Chondrocyte (in vitro differentiated cells): ENCODE data around the gene PRAC2. TPM values are rescaled to one million over a fixed set of nuclear protein-coding genes. Genes with fewer than 3 reads are reported as not detected.

Experiments
- DNase-seq: peaks from one replicate; pipeline ENCODE4 v3.0.0; 2021; ENCODE audit warnings: mixed read lengths, low spot score
- H3K27ac Mint-ChIP-seq: one replicate; pipeline ENCODE4 v1.8.0; 2021; ENCODE audit warnings: mild to moderate bottlenecking, moderate library complexity, mixed read lengths; ENCODE audit not compliant: unreplicated experiment
- H3K27me3 Mint-ChIP-seq: 2 replicates; pipeline ENCODE4 v1.8.0; 2021; ENCODE audit warnings: low read depth, mixed read lengths
- H3K36me3 Mint-ChIP-seq: 2 replicates; pipeline ENCODE4 v1.8.0; 2021; ENCODE audit warnings: low read depth, mixed read lengths
- H3K4me1 Mint-ChIP-seq: 2 replicates; pipeline ENCODE4 v1.8.0; 2021; ENCODE audit warnings: low read depth, mild to moderate bottlenecking, mixed read lengths
- H3K4me3 Mint-ChIP-seq: one replicate; pipeline ENCODE4 v1.8.0; 2021; ENCODE audit warnings: mild to moderate bottlenecking, moderate library complexity, mixed read lengths; ENCODE audit not compliant: unreplicated experiment
- H3K9me3 Mint-ChIP-seq: 2 replicates; pipeline ENCODE4 v1.8.0; 2021; ENCODE audit warnings: low read depth, mixed read lengths
- total RNA-seq: library from RNA; stranded (reverse); gene quantifications from 3 replicates; pipeline ENCODE4 v1.2.1, GENCODE V29; 2021
- TF ChIP-seq, protein P1 (sequence below): fragments of 200-600 bp; sonication (generic); IDR thresholded peaks from 2 replicates; pipeline ENCODE4 v1.5.0; 2021; ENCODE audit warnings: antibody characterized with exemption, mild to moderate bottlenecking, moderate library complexity

The PRAC2 gene
- total RNA-seq, 1 donor from 2014 or later = not detected

DNA sequence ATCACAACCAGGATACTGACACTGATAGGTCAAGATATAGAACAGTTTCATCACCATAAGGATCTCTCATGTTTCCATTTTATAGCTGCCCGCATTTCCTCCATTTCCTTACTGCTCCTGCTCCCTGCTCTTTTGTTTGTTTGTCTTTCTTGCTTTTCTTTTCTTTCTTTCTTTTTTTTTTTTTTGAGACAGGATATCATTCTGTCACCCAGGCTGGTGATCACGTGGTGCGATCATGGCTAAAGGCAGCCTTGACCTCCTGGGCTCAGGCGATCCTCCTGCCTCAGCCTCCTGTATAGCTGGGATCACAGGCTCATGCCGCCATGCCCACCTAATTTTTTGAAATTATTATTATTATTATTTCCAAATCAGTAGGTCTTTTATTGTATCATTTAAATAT, 32.3 kb upstream of the PRAC2 start:
- TF ChIP-seq, protein P1, sequence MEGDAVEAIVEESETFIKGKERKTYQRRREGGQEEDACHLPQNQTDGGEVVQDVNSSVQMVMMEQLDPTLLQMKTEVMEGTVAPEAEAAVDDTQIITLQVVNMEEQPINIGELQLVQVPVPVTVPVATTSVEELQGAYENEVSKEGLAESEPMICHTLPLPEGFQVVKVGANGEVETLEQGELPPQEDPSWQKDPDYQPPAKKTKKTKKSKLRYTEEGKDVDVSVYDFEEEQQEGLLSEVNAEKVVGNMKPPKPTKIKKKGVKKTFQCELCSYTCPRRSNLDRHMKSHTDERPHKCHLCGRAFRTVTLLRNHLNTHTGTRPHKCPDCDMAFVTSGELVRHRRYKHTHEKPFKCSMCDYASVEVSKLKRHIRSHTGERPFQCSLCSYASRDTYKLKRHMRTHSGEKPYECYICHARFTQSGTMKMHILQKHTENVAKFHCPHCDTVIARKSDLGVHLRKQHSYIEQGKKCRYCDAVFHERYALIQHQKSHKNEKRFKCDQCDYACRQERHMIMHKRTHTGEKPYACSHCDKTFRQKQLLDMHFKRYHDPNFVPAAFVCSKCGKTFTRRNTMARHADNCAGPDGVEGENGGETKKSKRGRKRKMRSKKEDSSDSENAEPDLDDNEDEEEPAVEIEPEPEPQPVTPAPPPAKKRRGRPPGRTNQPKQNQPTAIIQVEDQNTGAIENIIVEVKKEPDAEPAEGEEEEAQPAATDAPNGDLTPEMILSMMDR = no peak
- Mint-ChIP-seq H3K4me1 (no peaks in the 10 kb centered on the region), H3K27me3 (peaks cover 28% of the 10 kb centered on the region), H3K4me3 (no peak overlapping the region), H3K36me3 (peaks cover 1% of the 10 kb centered on the region), H3K27ac (no peak overlapping the region), H3K9me3 (peaks cover 6% of the 10 kb centered on the region)
- no peak for DNase-seq

DNA sequence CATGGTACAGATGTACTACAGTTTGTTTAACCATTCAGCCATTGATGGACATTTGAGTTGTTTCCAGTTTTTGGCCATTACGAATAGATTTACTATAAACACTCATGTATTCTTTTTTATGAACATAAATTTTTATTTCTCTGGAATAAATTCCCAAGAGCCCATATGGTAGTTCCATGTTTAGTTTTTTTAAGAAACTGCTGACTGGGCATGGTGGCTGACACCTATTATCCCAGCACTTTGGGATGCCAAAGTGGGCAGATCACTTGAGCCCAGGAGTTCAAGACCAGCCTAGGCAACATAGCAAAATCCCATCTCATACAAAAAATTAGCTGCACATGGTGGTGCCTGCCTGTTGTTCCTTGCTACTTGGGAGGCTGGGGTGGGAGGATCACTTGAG, 30.9 kb upstream of the PRAC2 start:
- Mint-ChIP-seq H3K27ac (no peak overlapping the region), H3K36me3 (peaks cover 1% of the 10 kb centered on the region), H3K27me3 (peaks cover 33% of the 10 kb centered on the region), H3K4me3 (no peak overlapping the region), H3K9me3 (peaks cover 6% of the 10 kb centered on the region), H3K4me1 (no peaks in the 10 kb centered on the region)
- TF ChIP-seq, protein P1 = no peak
- no peak for DNase-seq

- TF ChIP-seq, protein P1 = no peak
- Mint-ChIP-seq H3K9me3 (peaks cover 6% of the 10 kb centered on the region), H3K27me3 (peaks cover 44% of the 10 kb centered on the region), H3K36me3 (peaks cover 1% of the 10 kb centered on the region), H3K4me3 (no peak overlapping the region), H3K27ac (no peak overlapping the region), H3K4me1 (no peaks in the 10 kb centered on the region)
- DNase-seq = no peak
These were observed 29.8 kb upstream of the PRAC2 start for GRCh38 chr17:48693178-48693577.

DNA sequence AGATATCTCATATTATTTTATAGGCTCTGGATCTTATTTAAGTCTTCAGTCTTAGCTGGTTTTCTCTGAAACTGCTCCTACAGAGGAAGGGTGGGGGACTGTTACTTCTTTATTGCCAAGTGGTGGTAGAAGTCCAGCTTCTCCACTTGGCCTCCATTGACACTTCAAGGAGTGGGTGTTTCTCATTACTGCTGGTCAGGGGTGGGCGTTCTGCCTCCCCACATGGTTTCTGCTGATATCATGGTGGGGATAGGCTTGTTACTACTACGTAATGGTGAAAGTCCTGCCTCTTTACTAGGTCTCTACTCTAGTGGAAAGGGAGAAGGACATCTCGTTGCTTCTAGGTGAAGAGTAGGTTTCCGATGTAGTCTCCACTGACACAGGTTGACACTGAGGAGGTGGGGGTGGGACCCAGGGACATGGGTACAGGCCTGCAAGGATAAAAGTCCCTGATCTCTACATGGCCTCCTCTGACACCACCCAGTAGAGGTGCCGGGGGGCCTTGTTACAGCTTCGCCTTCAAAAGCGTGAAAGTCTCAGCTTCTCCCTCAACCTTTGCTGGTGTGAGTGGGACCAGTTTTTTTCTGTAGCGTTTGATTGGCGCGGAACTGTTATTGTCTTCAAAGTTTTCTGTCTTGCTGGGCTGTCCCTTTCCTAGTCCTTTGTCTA, 21.0 kb upstream of the PRAC2 start:
- DNase-seq = no peak
- TF ChIP-seq, protein P1 = no peak
- H3K27me3 Mint-ChIP-seq = peaks cover 65% of the 10 kb centered on the region
- no peak overlapping the region for H3K27ac Mint-ChIP-seq
- H3K4me3 Mint-ChIP-seq = no peak overlapping the region
- H3K9me3 Mint-ChIP-seq = no peaks in the 10 kb centered on the region
- no peaks in the 10 kb centered on the region for H3K4me1 Mint-ChIP-seq
- no peaks in the 10 kb centered on the region for H3K36me3 Mint-ChIP-seq

- no peak overlapping the region for H3K27ac Mint-ChIP-seq
- H3K36me3 Mint-ChIP-seq = no peaks in the 10 kb centered on the region
- H3K9me3 Mint-ChIP-seq = no peaks in the 10 kb centered on the region
- H3K4me3 Mint-ChIP-seq = no peak overlapping the region
- TF ChIP-seq, protein P1 = no peak
- DNase-seq = no peak
- H3K27me3 Mint-ChIP-seq = peaks cover 73% of the 10 kb centered on the region
- no peaks in the 10 kb centered on the region for H3K4me1 Mint-ChIP-seq
These were observed 18.4 kb upstream of the PRAC2 start for GRCh38 chr17:48704361-48705248.
